Measurements from ENCODE around the gene PDCD1.

Gene PDCD1

GRCh38 chr2:241860184-241861078 lies 1.7 kb upstream of the PDCD1 start:
- peaks cover 4% of the 10 kb centered on the region for H3K36me3 ChIP-seq (replicated peaks; ENCODE audit: low read depth, low read length)
- 0 out of 2 replicates have a peak, but pooled peaks cover 5% of the 10 kb centered on the region for H4K20me1 ChIP-seq (ENCODE audit: insufficient read depth, low read length)
- H3K27me3 ChIP-seq (ENCODE audit: low read depth, low read length): peaks cover 15% of the 10 kb centered on the region
- H3K4me1 ChIP-seq (ENCODE audit: low read length): peaks cover 49% of the 10 kb centered on the region
- H2AFZ ChIP-seq (ENCODE audit: low read depth, low read length): no peak overlapping the region
- H3K9ac ChIP-seq (ENCODE audit: low read length): peak overlapping the region; percentile 88
- TF ChIP-seq EZH2phosphoT487 (IDR thresholded peaks at IDR 0.05; ENCODE audit: low read depth) (no peak), CTCF (IDR thresholded peaks at IDR 0.05; ENCODE audit: low read depth, low read length) (no peak)
- peak overlapping the region; percentile 96 for H3K4me2 ChIP-seq (ENCODE audit: low read length)
- H3K27ac ChIP-seq (ENCODE audit: low read length): peak overlapping the region; percentile 92
- peak overlapping the region; percentile 93 for H3K4me3 ChIP-seq (ENCODE audit: low read length)
- H3K9me3 ChIP-seq (ENCODE audit: insufficient read depth, low read length): no peaks in the 10 kb centered on the region
- H3K79me2 ChIP-seq (ENCODE audit: low read length): peaks cover 19% of the 10 kb centered on the region

- Histone ChIP-seq H3K4me3 (ENCODE audit: low read length) (peak overlapping the region; percentile 93), H3K9me3 (ENCODE audit: insufficient read depth, low read length) (no peaks in the 10 kb centered on the region), H3K27me3 (ENCODE audit: low read depth, low read length) (peaks cover 7% of the 10 kb centered on the region), H3K9ac (ENCODE audit: low read length) (peak overlapping the region; percentile 88), H3K4me2 (ENCODE audit: low read length) (peak overlapping the region; percentile 96), H3K27ac (ENCODE audit: low read length) (peak overlapping the region; percentile 92), H3K36me3 (replicated peaks; ENCODE audit: low read depth, low read length) (peaks cover 4% of the 10 kb centered on the region), H2AFZ (ENCODE audit: low read depth, low read length) (no peak overlapping the region), H4K20me1 (ENCODE audit: insufficient read depth, low read length) (0 out of 2 replicates have a peak, but pooled peaks cover 5% of the 10 kb centered on the region), H3K79me2 (ENCODE audit: low read length) (peaks cover 19% of the 10 kb centered on the region), H3K4me1 (ENCODE audit: low read length) (peaks cover 41% of the 10 kb centered on the region)
- TF ChIP-seq CTCF (IDR thresholded peaks at IDR 0.05; ENCODE audit: low read depth, low read length) (no peak; the same call in 1 of the 2 replicates), EZH2phosphoT487 (IDR thresholded peaks at IDR 0.05; ENCODE audit: low read depth) (no peak)
Observed at GRCh38 chr2:241859436-241860183, 916 bp upstream of the PDCD1 start.

DNA sequence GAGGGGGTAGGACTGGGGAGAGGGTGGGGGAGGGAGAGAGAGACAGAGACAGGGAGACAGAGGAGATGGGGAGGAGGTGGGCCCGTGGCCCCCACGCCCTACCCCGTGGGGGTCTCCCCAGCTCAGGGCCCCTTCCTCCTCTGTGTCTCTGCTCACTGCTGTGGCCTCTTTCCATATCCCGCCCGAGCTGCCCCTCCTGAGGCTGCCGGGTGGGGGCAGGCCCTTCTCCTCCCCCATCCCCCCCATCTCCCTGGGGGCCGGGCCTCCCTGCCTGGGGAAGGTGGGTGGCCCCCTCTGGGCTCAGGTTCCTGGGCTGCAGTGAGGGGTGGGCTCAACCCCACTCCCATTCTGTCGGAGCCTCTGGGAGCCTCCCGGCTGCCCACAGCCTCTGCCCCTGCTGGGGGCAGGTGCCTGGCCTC lies 332 bp upstream of the PDCD1 start:
- Histone ChIP-seq H3K27me3 (ENCODE audit: low read depth, low read length) (peaks cover 1% of the 10 kb centered on the region), H2AFZ (ENCODE audit: low read depth, low read length) (no peak overlapping the region), H3K4me3 (ENCODE audit: low read length) (peak overlapping the region; percentile 93), H3K79me2 (ENCODE audit: low read length) (peaks cover 19% of the 10 kb centered on the region), H3K4me1 (ENCODE audit: low read length) (peaks cover 36% of the 10 kb centered on the region), H3K27ac (ENCODE audit: low read length) (peak overlapping the region; percentile 92), H3K4me2 (ENCODE audit: low read length) (peak overlapping the region; percentile 96), H3K36me3 (replicated peaks; ENCODE audit: low read depth, low read length) (no peaks in the 10 kb centered on the region), H3K9ac (ENCODE audit: low read length) (peak overlapping the region; percentile 88), H3K9me3 (ENCODE audit: insufficient read depth, low read length) (no peaks in the 10 kb centered on the region), H4K20me1 (ENCODE audit: insufficient read depth, low read length) (0 out of 2 replicates have a peak, but pooled peaks cover 5% of the 10 kb centered on the region)
- TF ChIP-seq CTCF (IDR thresholded peaks at IDR 0.05; ENCODE audit: low read depth, low read length) (no peak; the same call in 1 of the 2 replicates), EZH2phosphoT487 (IDR thresholded peaks at IDR 0.05; ENCODE audit: low read depth) (no peak)
